Hepatocyte (in vitro differentiated cells): ENCODE results near the gene MIEF2. TPM values are rescaled to one million over a fixed set of nuclear protein-coding genes. Genes with fewer than 3 reads are reported as not detected.

Experiments
- DNase-seq: peaks from one replicate; pipeline ENCODE4 v3.0.0-alpha.2; 2016; ENCODE audit warnings: low spot score
- H2AFZ ChIP-seq: fragments of 200-600 bp; sonication (generic); 2 replicates; pipeline ENCODE4 v1.6.0; 2016; ENCODE audit warnings: antibody characterized with exemption, mild to moderate bottlenecking
- H3K27ac ChIP-seq: fragments of 200-600 bp; sonication (generic); 2 replicates; pipeline ENCODE4 v1.5.1; 2016; ENCODE audit warnings: mild to moderate bottlenecking
- H3K27me3 ChIP-seq: fragments of 200-600 bp; sonication (generic); 2 replicates; pipeline ENCODE4 v1.6.1; 2016
- H3K36me3 ChIP-seq: fragments of 200-600 bp; sonication (generic); replicated peaks from 2 replicates; pipeline ENCODE4 v1.5.1; 2016; ENCODE audit warnings: low read depth; ENCODE audit not compliant: insufficient read depth
- H3K4me1 ChIP-seq: fragments of 200-600 bp; sonication (generic); 2 replicates; pipeline ENCODE4 v1.5.1; 2016; ENCODE audit warnings: mild to moderate bottlenecking, moderate library complexity; ENCODE audit not compliant: insufficient read depth
- H3K4me2 ChIP-seq: fragments of 200-600 bp; sonication (generic); 2 replicates; pipeline ENCODE4 v1.6.0; 2016
- H3K4me3 ChIP-seq: fragments of 200-600 bp; sonication (generic); 2 replicates; pipeline ENCODE4 v1.5.1; 2016; ENCODE audit warnings: mild to moderate bottlenecking
- H3K79me2 ChIP-seq: fragments of 200-600 bp; sonication (generic); 2 replicates; pipeline ENCODE4 v1.6.0; 2017; ENCODE audit warnings: mild to moderate bottlenecking
- H3K9me2 ChIP-seq: fragments of 200-600 bp; sonication (generic); replicated peaks from 2 replicates; pipeline ENCODE4 v1.6.0; 2017; ENCODE audit warnings: mild to moderate bottlenecking; ENCODE audit not compliant: insufficient read depth
- H3K9me3 ChIP-seq: fragments of 200-600 bp; sonication (generic); 2 replicates; pipeline ENCODE4 v1.5.1; 2016; ENCODE audit warnings: low read depth, mild to moderate bottlenecking
- H4K20me1 ChIP-seq: fragments of 200-600 bp; sonication (generic); 2 replicates; pipeline ENCODE4 v1.6.0; 2016; ENCODE audit warnings: mild to moderate bottlenecking; ENCODE audit not compliant: insufficient read depth, poor library complexity, severe bottlenecking
- CTCF ChIP-seq: fragments of 200-600 bp; sonication (generic); IDR thresholded peaks from 2 replicates; pipeline ENCODE4 v1.5.1; 2016; ENCODE audit warnings: antibody characterized with exemption, mild to moderate bottlenecking; ENCODE audit not compliant: poor library complexity
- EZH2 ChIP-seq: fragments of 200-600 bp; sonication (generic); IDR thresholded peaks from 2 replicates; pipeline ENCODE4 v1.6.1; 2016; ENCODE audit warnings: antibody characterized with exemption, mild to moderate bottlenecking, borderline replicate concordance
- EZH2phosphoT487 ChIP-seq: fragments of 200-600 bp; sonication (generic); IDR thresholded peaks from one replicate; pipeline ENCODE4 v1.6.1; 2018; ENCODE audit warnings: antibody characterized with exemption, mild to moderate bottlenecking, low read depth, moderate library complexity; ENCODE audit not compliant: unreplicated experiment, severe bottlenecking
- WGBS: methylation state at CpG from one replicate; pipeline ENCODE4 v1.1.6; 2016; ENCODE audit warnings: low lambda C conversion rate; ENCODE audit errors: missing lambda C conversion rate; 5-methylcytosine and 5-hydroxymethylcytosine counted together
- polyA plus RNA-seq: library from polyadenylated mRNA; unstranded; fragments of >200 nt; fragmentation: Nextera tagmentation; extraction: Ambion mirVana; gene quantifications from 2 replicates; pipeline ENCODE4 v1.2.1, GENCODE V29; 2016
- total RNA-seq: library from RNA; depleted of rRNA; stranded (reverse); fragments of >200 nt; gene quantifications from 2 replicates; pipeline ENCODE4 v1.2.3, GENCODE V29; 2014

MIEF2 gene
- total and polyA plus RNA-seq, 2 experiments from 2014 or later, result 21.0 to 29.3 TPM

- no peak for DNase-seq
- WGBS, result 17% methylated on average over 18 of the region's 18 CpGs
- Histone ChIP-seq H3K36me3 (no peaks in the 10 kb centered on the region), H3K79me2 (peaks cover 86% of the 10 kb centered on the region), H3K27me3 (no peaks in the 10 kb centered on the region), H3K4me2 (peak overlapping the region; percentile 83), H3K9me2 (no peaks in the 10 kb centered on the region), H4K20me1 (peaks cover 14% of the 10 kb centered on the region), H3K27ac (peak overlapping the region; percentile 92), H3K9me3 (no peaks in the 10 kb centered on the region), H3K4me1 (peaks cover 61% of the 10 kb centered on the region), H2AFZ (peak overlapping the region; percentile 40), H3K4me3 (peak overlapping the region; percentile 38)
- TF ChIP-seq EZH2 (no peak), CTCF (no peak), EZH2phosphoT487 (no peak)
Measured at GRCh38 chr17:18315562-18315922, 55.1 kb downstream of the MIEF2 start.

- Histone ChIP-seq H2AFZ (peak overlapping the region; percentile 40), H3K9me2 (no peaks in the 10 kb centered on the region), H3K4me3 (peak overlapping the region; percentile 38), H3K27ac (peak overlapping the region; percentile 92), H3K9me3 (no peaks in the 10 kb centered on the region), H3K36me3 (no peaks in the 10 kb centered on the region), H4K20me1 (peaks cover 17% of the 10 kb centered on the region), H3K4me1 (peaks cover 61% of the 10 kb centered on the region), H3K4me2 (peak overlapping the region; percentile 83), H3K27me3 (no peaks in the 10 kb centered on the region), H3K79me2 (peaks cover 87% of the 10 kb centered on the region)
- DNase-seq, result no peak
- WGBS, result 82% methylated on average over 11 of the region's 11 CpGs
- TF ChIP-seq CTCF, result no peak
Measured at GRCh38 chr17:18315961-18316360, 55.5 kb downstream of the MIEF2 start.

Other genes with a start within 250 kb of the MIEF2 start
- 16.8 and 17.9 TPM in 2 replicates for gene ATPAF2, start 221.5 kb upstream of the MIEF2 start, total RNA-seq
- 33.9 and 36.7 TPM in 2 replicates for gene ATPAF2, start 221.5 kb upstream of the MIEF2 start, polyA plus RNA-seq
- gene GID4, start 221.3 kb upstream of the MIEF2 start, total RNA-seq, result 7.1 and 8.2 TPM in 2 replicates
- gene GID4, start 221.3 kb upstream of the MIEF2 start, polyA plus RNA-seq, result 4.7 and 6.7 TPM in 2 replicates
- 31.4 and 35.9 TPM in 2 replicates for gene DRG2, start 172.7 kb upstream of the MIEF2 start, total RNA-seq
- 36.6 and 38.4 TPM in 2 replicates for gene DRG2, start 172.7 kb upstream of the MIEF2 start, polyA plus RNA-seq
- gene MYO15A, start 151.9 kb upstream of the MIEF2 start, total RNA-seq, result 1.2 and 2.4 TPM in 2 replicates
- 2.8 and 4.7 TPM in 2 replicates for gene MYO15A, start 151.9 kb upstream of the MIEF2 start, polyA plus RNA-seq
- gene ALKBH5, start 76.8 kb upstream of the MIEF2 start, total RNA-seq, result 56.6 and 68.6 TPM in 2 replicates
- 66.6 and 78.3 TPM in 2 replicates for gene ALKBH5, start 76.8 kb upstream of the MIEF2 start, polyA plus RNA-seq
- gene LLGL1, start 35.0 kb upstream of the MIEF2 start, total RNA-seq, result 46.0 and 51.9 TPM in 2 replicates
- 5.4 and 7.1 TPM in 2 replicates for gene LLGL1, start 35.0 kb upstream of the MIEF2 start, polyA plus RNA-seq
- gene FLII, start 1.9 kb upstream of the MIEF2 start, total RNA-seq, result 110 and 142 TPM in 2 replicates
- 188 and 210 TPM in 2 replicates for gene FLII, start 1.9 kb upstream of the MIEF2 start, polyA plus RNA-seq
- 24.3 and 28.2 TPM in 2 replicates for gene TOP3A, start 54.3 kb downstream of the MIEF2 start, total RNA-seq
- 15.5 and 22.5 TPM in 2 replicates for gene TOP3A, start 54.3 kb downstream of the MIEF2 start, polyA plus RNA-seq
- gene SMCR8, start 54.6 kb downstream of the MIEF2 start, total RNA-seq, result 13.8 and 17.7 TPM in 2 replicates
- gene SMCR8, start 54.6 kb downstream of the MIEF2 start, polyA plus RNA-seq, result 3.8 TPM in 2 replicates
- 36.2 and 39.1 TPM in 2 replicates for gene SHMT1, start 102.9 kb downstream of the MIEF2 start, total RNA-seq
- gene SHMT1, start 102.9 kb downstream of the MIEF2 start, polyA plus RNA-seq, result 22.2 and 30.4 TPM in 2 replicates
- not detected in 2 replicates for gene EVPLL, start 117.1 kb downstream of the MIEF2 start, total RNA-seq
- 0.55 TPM in 1 of 2 replicates, not detected in the other for gene EVPLL, start 117.1 kb downstream of the MIEF2 start, polyA plus RNA-seq
- gene LGALS9C, start 216.1 kb downstream of the MIEF2 start, total RNA-seq, result not detected in 2 replicates
- gene LGALS9C, start 216.1 kb downstream of the MIEF2 start, polyA plus RNA-seq, result not detected in 2 replicates